D341Med (cell line): Measurements from ENCODE around the gene NR5A2.

Experiments
- DNase-seq: peaks from one replicate; pipeline ENCODE4 v3.0.0; 2012; ENCODE audit warnings: low spot score

NR5A2 gene

DNA sequence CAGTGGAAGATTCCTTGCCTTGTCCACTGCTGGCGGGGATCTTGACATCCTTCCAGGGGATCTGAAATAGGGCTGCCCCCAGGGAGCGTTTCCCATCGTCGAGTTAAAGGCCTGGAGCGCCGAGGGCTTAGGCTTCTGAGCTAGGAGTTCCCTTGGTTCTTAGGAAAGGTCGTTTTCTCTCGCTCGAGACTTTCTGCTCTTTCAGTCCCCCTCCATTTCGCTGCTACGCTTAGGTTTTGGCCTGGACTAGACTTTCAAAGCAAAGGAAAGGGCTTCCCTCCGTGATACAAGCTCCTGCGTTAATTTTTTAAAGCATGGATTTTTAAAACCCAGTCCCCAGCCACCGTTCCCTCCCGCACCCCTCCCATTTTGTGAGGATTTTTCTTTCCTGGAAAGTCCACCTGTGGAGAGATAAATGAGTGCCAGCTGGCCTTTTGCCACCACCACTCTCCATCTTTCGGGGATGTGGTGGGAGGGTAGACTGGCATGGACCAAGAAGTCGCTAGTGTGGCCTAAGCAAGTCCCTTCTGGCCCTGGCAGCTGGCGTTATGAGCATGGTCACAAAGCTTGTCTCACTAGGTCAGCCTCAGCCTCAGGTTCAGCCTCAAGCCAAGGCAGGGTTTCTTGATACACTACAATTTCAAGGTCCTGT lies 9.2 kb downstream of the NR5A2 start:
- DNase-seq = no peak

DNA sequence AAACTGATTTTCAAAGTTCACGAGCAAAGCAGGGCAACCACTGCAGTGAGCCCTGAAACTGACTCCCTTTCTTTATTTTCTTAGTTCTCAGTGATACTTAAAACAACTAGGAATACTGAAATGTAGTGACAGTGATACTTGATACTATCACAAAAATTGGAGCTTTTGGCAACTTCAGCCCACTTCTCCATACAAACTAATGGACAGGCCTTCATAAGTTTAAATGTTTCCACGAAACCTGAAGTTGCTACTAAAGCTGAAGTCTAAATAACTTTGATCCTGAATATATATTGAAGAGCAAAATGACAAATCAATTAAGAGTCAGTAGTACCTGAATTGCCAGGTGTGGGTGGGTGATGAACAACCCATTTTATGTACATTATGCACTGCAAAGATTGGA lies 10.0 kb downstream of the NR5A2 start:
- DNase-seq = no peak

DNA sequence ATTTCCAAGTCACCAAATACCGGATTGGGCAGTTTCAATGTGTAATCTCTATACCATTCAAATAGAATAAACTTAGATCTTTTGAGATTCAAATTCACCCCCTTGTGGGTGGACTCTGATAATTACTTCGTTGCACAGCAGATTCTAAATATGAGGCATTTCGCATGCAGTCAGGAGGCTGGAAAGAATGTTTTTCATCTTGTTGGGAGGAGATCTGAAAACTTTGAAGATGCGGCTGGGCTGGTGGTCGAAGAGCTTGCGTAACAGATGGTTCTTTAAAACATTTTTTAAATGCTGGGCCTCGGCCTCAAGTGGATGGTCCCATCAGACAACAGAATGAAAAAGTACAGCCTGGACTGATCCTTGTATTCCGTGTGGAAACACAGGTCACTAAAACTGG lies 10.4 kb downstream of the NR5A2 start:
- no peak for DNase-seq

DNA sequence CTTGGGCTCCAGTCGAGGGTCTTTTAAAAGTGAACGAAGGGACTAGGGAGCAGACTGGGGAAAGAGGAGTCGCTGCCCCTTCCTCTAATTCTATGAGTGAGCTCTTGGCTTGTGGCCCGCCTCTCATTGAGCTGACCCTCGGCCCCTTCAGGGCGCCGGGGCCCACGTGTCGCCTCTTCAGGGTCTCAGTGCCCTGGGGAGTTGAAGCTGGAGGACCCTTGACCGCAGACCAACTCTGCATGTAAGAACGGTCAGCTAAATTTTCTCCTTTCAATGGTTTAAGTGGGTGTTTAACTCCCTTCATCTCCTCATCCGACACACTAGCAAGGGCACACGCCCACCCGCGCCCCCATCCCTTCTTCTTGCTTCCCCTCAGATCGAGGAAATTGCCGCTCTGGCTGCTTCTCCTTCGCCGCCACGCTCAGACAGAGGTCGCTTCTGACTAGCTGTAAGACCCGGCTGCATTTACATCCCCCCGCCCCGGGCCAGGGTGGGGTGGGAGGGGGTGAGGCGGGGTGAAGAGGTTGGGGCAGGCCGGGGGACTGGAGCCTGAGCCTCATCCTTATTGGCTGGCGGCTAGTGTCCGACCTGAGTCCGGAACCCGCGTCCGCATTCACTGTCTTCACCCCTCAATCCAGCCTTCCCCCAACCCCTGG lies 10.9 kb downstream of the NR5A2 start:
- DNase-seq = no peak

DNA sequence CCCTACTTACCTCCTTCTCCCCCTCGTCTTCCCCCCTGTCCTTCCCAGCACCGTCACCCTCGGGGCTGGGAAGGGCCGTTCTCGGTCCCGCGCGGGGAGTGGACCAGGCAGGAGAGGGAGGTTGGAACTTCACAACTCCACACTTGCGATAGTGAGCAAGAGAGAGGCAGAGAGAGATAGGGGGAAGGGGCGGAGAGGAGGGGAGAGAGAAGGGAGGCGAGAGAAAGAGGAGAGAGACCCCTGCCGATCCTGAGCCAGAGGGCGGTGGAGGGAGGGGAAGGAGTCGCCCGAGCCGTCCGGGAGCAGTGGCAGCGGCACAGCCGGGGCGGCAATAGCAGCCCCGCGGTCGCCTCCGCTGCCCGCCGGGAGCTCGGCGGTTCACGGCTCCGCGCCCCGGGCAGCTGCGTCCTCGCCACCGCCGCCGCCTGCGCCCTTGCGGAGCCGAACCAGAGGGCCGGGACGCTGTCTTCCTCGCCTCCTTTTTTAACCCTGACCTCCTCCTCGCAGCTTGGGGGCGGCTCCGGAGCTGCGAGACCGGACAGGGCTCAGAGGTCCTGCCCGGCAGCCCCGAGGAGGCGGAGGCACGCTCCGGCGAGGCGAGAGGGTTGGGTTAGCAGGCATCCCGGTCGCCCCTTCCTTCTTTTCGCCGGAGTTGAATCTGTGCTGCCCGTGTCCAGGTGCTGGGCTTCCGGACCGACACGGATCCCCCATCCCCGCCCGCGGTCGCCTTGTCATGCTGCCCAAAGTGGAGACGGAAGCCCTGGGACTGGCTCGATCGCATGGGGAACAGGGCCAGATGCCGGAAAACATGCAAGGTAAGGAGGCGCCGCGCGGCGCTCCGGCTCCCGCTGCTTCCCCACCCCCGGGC lies 11.7 kb downstream of the NR5A2 start:
- peak; percentile 77 for DNase-seq

DNA sequence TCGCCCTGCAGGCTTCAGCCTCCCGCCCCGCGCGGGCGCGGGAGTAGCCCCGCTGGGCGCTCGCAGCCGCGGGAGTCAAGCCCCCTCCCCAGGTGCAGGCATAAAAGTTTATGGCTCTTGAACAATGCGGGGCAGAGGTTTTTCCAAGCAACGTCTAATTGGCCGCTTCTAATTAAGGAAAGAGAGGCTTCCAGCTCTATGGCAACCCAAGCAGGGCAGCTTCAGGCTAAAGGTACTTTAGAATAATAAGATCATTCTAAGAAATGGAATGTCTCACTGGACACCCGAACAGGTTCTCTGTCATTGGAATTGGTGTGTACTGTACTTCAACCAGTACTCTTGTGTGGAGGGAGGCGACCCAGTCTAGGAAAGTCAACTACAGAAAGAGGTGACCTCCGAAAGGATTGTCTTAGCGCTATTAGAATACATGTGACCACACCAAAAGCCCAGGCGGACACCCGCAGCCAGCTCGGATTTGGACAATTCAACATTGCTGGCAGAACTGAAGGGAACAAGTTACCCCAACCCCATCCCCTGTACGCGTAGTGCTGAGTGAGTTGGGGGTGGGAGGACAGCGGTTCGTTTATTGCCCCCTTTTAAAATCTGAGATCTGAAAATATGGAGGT lies 12.5 kb downstream of the NR5A2 start:
- DNase-seq = peak; percentile 32

DNA sequence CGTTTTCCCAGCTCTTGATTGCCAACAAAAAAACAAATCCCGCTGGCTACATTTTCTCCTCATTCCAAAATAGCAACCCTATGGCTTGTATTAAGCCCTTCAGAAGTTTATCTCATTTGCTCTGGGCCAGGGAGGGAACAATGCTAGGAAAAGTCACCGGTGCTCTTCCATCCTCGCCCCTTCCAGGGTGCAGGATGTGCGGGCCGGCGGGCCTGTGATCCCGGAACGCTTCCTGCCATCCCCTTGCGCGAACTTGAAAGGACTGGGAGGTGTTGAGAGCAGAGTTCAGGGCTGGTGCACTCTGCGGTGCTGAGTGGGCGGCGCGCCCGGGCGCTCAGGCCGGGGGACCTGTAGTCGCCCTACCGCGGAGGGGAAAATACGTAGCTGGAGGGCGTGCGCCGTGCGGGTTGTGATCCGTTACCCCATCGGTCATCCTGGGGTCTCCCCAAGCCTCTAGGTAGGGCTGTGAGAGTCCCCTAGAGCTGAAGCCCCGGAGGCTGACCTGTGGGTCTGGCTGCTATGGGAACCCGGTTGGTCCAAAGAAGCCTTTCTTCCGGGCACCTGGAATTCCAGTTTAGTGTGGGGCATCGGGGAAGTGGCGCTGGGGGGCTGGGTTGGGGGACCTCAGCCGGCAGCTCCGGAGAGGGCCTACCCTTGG lies 13.1 kb downstream of the NR5A2 start:
- DNase-seq = peak; percentile 46

DNA sequence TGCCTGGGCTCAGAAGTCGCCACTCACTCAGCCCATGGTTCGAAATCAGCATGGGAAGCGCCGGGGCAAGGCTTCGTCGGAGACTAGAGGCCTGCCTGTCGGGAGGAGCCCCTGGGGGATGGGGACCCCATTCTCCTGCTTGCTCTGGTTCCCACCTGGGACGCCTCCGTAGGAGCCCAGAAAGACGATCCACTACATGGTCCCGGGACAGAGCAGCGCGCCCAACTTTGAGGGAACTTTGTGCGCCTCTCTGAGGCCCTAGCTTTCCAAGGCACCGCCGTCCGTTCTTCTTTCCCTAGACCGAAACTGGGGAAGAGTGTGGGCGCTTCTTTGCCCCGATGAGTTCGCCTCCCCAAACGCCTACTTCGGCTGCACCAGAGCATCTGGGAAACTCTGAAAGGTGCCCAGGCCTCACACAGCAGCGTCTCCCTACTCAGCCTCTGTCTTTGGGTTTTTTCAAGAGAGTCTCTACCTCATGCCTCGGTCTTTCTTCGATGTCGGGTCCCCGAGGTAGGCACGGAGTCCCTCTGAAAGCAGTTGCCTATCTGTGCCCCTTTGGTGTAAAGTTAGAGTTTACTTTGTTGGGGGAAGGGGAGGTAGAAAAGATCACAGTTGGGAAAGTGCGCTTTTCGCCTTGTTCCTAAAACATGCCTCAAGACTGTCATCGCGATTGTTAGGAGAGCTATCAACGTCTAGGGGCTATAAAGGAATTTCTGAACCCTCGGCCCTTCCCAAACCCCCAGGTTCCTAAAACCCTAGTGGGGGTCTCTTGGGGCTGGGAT lies 14.0 kb downstream of the NR5A2 start:
- peak; percentile 34 for DNase-seq

DNA sequence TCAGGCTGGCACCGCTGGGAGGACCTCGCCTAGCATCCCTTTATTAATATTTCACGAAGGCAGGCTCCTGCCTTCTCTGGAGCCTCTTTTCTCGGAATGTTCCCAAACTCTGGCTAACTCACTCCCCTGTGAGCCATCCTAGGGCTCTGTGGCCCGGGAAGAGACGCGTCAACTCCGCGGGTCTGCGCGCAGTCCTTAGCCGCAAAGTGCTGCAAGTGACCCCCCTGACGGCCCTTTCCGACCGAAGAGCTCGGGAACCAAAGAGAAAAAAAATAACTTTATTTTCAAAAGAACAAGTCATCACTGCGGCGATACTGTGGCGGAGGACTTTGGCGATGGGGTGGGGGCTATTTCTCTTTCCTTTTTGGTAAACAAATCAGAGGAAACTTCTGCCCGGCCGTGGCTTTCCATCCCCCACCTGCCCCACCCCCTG lies 14.6 kb downstream of the NR5A2 start:
- DNase-seq = peak; percentile 30

DNA sequence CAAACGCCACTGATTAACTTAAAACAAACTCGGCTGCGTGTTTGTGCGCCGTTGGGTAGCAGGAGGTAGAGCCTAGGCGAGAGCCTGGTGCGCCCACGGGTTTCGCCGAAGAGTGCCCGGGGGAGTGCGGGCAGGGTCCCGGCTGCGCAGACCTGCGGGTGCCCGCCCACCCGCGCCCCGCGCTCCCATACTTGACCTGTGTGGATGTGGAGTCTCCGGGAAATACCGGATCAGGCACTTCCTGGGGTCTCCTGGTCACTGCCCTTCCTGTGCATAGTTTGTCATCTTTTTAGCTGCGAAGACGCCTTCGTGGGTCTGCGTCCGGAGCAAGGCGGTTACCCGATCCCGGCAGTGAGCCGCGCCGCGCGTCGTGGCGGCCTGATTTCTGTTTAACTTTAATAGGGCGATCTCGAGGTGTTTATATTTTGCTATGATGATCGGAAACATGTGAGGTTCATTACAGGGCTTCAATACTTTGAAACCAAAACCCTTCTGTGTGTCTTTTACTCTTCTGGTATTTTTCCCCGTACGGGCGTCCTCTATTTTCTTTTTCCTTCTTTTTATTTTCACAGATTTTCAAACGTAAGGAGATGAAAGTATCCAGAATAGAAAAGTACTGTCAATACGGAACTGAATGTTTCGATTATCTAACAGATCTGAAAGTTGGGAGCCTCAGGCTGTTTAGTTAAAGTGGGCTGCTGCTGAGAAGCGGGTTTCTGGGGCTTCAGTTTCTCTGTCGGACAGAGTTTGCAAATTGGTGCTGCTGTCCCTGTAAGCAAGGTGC lies 15.2 kb downstream of the NR5A2 start:
- peak; percentile 43 for DNase-seq

DNA sequence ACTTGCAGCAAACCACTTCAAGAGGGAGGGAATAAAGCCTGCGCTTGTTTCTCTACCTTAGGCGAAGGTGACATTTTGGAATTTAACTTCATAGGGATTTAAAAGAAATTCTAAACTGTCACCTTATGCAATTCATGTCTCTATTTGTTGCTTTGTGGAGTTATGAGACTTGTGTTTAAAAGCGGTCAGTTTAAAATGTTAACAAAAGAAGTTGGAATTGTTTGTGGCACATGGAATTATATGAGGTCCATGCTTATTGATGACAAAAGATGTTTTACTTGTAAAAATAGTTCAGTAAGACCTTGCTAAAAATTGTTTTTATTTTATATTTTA lies 15.8 kb downstream of the NR5A2 start:
- no peak for DNase-seq

DNA sequence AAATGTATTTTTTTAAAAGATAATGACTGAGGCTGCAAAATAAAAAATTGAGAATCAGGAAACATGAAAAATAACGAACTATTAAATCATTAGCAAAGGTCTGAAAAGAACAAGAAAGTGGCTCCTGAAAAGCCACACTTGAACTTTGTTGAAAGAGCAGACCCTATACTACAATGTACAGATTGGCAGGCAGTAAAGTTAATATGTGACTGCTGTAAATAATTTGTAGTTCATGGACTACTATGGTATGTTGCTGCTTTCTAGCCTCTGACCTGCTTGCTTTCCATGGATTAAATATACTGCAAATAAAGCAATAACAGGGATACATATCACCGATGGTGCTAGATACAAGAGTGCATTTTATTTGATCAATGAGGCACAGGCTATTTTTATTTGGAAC lies 18.6 kb downstream of the NR5A2 start:
- no peak for DNase-seq

DNA sequence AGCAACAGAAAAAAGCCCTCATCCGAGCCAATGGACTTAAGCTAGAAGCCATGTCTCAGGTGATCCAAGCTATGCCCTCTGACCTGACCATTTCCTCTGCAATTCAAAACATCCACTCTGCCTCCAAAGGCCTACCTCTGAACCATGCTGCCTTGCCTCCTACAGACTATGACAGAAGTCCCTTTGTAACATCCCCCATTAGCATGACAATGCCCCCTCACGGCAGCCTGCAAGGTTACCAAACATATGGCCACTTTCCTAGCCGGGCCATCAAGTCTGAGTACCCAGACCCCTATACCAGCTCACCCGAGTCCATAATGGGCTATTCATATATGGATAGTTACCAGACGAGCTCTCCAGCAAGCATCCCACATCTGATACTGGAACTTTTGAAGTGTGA lies 20.7 kb downstream of the NR5A2 start:
- DNase-seq = no peak

DNA sequence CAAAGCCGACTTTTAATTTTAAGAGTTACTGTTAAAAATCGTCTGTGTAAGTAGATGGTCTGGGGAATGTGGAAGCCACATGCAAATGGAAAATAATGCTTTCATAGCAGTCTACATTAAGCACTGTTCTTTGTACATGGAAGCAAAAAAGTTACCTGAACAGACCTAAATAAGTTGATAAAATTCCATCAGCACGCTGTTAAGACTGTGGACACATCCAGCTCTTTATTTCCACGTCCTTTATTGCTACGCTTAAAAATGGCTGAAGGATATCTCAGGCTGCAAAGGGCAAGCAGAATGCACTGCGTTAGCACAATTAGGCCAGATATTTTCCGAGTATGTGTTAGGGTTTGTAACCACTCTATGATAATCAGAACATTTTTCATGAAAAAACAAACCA lies 22.3 kb downstream of the NR5A2 start:
- no peak for DNase-seq

DNA sequence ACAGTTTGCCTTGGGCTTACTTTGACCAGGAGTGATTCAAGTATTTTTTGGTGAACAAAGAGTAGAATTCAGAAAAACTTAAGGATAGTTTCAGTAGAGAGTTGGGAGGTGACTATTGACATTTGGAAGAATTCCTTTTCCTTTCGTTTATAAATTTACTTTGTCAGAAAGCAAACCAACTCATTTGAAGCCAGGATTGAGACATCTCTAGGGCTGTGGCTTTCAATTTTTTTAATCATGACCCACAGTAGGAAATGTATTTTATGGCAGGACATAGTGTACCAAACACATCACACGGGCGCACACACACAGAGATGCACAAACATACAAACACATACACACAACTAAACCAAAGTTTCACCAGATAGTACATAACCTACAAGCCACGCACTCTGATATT lies 24.1 kb downstream of the NR5A2 start:
- no peak for DNase-seq

DNA sequence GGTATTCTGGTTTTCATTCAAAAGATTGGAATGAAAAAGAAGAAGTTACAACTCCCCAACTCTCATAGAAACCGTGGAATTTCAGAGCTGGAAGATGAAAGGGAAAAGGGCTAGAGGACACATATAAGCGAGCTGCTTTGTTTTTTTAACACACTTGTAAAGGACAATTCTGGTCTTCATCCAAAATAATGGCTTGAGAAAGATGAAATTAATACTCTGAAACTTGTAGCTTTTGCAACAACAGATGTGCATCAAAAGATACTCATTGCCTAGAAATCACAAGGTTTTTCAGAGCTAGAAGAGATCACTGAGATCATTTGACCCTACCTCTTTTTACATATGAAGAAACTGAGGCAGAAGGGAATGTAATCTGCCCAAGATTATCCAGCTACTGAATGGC lies 25.6 kb downstream of the NR5A2 start:
- no peak for DNase-seq

DNA sequence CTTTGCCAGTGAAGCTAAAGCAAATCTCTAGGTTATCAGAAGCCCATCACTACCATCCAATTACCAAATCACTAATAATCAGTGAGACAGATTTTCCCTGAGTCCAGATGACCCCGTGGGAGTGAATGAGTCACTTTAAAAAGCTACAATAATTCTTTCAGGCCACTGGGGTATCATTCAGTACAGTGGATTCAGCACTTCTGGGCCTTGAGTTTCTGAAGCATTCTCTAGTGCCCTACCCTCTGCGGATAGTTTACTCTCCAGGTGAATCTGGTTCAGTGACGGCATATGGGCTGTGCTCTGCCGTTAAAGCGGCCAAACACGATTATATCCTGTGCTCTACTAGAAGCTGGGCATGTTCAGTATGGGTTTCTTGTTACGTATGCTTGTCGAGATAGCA lies 26.1 kb downstream of the NR5A2 start:
- no peak for DNase-seq

DNA sequence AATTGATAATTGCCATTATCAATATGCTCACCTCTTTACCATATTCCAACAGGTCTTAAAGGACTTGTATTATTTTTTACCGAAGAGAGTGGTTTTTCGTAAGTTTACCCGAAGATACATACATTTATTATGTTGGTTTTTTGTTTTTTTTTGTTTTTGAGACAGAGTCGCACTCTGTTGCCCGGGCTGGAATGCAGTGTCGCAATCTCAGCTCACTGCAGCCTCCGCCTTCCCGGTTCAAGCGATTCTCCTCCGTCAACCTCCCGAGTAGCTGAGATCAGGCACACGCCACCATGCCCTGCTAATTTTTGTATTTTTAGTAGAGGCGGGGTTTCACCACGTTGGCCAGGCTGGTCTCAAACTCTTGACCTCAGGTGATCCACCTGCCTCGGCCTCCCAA lies 30.8 kb downstream of the NR5A2 start:
- DNase-seq = no peak

DNA sequence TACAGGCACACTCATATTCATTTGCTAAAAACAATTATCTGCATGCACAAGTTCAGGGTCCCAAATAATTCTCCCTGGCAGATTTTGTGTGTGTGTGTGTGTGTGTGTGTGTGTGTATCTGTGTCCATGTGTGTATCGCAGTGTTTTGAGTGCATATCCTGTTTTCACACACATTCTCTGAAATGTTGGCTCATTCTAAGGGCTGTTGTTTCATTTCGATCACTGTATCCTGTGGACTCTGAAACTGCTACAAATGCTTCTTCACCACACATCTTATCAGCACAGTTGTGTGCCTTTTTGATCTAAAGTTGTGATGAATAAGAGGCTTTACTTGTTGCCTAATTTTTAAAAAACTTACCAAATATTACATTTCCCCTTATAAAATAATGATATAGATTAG lies 34.6 kb downstream of the NR5A2 start:
- no peak for DNase-seq

DNA sequence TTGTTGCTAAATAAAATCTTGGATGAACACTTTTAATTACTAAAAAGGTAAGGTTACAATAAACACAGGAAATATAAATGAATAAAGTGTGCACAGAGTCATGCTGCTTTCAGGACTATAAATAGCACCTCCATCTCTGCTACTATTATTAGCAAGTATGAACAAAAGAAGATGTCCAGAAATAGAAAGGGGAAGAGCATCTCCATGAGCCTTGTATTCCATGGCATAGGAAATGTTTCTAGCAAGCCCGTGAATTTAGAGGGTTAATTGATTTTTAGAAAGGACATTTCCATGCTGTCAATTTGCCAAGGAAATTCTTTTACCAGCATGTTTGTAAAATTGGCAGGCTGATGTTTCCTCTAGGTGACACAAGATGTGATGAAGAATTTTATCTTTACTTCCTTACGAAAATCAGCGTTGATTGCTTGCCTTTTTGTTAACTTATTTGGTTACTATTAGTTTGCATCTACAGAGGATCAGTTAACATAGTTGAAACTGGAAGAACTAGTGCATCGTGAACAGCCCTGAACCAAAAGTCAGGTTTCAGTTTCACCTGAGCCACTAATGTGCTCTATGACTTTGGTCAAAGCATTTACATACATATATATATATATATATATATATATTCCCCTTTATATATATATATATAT lies 45.3 kb downstream of the NR5A2 start:
- DNase-seq = no peak
